ENCODE measurements around the gene PRAMEF13.
"Not testable (repeated sequence)": the region's sequence is repeated elsewhere in the genome, so short reads cannot be mapped to it uniquely, and the experiment has no call there.

PRAMEF13 gene, protein sequence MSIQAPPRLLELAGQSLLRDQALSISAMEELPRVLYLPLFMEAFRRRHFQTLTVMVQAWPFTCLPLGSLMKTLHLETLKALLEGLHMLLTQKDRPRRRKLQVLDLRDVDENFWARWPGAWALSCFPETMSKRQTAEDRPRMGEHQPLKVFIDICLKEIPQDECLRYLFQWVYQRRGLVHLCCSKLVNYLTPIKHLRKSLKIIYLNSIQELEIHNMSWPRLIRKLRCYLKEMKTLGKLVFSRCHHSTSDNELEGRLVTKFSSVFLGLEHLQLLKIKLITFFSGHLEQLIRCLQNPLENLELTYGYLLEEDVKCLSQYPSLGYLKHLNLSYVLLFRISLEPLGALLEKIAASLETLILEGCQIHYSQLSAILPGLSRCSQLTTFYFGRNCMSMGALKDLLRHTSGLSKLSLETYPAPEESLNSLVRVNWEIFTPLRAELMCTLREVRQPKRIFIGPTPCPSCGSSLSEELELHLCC

DNA sequence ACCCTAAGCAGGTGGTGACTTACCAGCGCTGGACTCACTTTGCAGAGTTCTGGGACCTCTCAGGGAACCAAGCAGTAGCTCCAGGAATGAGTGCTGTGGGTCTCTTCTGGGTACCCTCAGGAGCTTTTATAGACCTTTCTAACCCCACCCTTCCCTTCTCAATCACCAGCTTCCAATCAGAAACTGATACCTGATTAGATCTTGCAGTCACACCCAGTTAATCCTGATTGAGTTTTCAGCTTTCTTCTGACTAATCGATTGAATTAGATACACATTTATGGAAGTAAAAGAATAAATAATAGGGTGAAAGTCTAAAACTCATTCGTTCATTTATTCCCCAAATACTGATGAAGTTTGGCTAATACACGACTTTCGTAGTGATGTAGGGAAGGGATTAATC lies at the start of gene PRAMEF13:
TSS of gene PRAMEF13 (minus strand) at position 101 of the 400 bp plus-strand sequence. CDS start 1,820 bp downstream, outside the sequence.
- not testable (repeated sequence) for DNase-seq

DNA sequence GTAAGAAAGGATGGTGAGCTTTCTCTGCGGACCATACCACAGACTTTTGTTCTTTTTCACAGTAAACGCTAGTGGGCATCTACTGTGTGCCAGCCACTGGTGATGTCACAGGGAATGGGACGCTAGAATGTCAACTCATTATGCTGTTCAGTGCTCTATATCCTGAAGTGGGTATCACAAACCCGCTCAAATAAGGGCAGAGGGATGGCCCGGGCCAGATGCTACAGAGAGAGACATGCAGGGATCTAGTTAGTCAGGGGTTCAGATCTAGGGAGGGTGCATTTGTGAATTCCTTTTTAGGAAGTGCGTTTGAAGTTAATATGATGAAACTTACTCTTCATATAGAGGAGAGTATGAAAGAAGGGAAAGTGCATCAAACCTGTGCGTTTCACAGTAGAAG lies 45.9 kb upstream of the PRAMEF13 start:
- DNase-seq: not testable (repeated sequence)

DNA sequence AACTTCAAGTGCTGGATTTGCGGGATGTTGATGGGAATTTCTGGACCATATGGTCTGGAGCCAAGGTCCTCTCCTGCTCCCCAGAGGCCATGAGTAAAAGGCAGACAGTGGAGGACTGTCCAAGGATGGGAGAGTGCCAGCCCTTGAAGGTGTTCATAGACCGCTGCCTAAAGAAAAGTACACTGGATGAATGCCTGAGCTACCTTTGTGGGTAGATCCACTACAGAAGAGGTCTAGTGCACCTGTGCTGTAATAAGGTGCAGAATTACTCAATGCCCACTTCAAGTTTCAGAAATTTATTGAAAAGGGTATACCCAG lies 45.3 kb upstream of the PRAMEF13 start:
- not testable (repeated sequence) for DNase-seq

DNA sequence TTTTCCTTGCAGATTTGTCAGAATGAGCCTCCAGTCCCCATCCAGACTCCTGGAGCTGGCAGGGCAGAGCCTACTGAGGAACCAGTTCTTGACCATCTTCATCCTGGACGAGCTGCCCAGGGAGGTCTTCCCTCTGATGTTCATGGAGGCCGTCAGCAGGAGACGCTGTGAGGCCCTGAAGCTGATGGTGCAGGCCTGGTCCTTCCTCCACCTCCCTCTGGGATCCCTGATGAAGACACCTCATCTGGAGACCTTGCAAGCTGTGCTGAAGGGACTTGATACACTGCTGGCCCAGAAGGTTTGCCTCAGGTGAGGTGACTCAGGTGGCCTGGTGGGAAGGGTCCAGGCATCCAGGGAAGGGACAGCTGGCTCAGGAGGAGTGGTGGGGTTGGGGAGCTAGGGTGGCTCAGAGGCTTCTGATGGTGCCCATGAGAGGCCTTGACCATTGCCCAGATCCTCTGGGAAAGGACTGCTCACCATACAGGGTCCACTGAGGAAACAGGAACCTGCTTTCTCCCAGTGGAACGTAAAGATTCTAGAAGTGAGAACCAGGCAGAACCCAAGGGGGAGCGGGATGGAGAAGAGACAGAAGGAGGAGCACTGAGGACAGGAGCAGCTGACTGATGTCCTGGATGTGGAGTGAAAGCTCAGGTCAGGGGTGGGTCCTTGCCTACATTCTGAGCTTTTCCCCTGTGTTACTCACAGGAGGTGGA lies 44.8 kb upstream of the PRAMEF13 start:
- not testable (repeated sequence) for DNase-seq

DNA sequence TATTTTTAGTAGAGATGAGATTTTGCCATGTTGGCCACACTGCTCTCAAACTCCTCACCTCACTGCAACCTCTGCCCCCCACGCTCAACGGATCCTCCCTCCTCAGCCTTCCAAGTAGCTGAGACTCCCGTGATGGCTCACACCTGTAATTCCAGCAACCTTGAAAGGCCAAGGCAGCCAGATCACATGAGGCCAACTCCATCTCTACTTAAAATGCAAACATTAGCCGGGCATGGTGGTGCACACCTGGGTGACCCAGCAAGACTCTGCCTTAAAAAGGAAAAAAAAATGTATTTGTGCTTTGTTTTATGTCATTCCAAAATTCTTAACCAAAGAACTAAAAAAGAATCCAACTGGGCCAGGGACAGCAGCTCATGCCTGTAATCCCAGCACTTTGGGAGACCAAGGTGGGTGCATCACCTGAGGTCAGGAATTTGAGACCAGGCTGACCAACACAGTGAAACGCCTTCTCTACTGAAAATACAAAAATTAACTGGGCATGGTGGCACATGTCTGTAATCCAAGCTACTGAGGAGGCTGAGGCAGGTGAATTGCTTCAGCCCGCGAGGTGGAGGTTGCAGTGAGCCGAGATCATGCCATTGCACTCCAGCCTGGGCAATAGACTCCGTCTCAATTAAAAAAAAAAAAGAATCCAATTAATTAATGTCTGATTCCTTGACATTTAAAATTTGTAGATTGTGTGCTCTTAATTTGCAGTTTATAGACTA lies 42.5 kb upstream of the PRAMEF13 start:
- not testable (repeated sequence) for DNase-seq

DNA sequence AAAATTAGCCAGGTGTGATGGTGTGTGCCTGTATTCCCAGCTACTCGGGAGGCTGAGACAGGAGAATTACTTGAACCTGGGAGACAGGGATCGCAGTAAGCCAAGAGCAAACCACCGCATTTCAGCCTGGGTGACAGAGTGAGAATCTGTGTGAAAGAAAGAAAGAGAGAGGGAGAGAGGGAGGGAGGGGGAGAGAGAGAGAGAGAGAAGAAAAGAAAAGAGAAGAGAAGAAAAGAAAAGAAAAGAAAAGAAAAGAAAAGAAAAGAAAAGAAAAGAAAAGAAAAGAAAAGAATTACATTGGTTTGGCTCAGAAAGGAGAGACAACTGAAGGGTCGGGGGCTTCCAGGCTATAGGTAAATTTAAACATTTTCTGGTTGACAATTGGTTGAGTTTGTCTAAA lies 38.4 kb upstream of the PRAMEF13 start:
- not testable (repeated sequence) for DNase-seq

DNA sequence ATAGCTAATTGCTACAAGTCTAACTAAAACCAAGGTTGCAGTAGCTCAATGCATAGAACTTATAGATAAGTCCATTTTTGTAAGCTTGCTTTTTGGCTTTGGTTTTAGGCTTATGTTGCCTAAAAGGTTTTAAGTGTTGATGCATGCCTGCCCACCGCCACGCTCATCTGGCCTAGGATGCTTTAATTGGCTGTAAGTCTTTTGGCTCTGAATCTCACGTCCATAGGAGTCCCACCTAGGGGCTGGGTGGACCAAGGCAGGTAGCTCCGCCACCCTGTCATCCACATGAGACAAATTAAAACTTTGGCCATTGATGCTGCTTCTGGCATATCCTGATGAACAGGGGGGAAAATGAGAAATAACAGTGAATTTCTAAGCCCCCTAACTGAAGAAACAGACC lies 36.4 kb upstream of the PRAMEF13 start:
- DNase-seq: not testable (repeated sequence)

DNA sequence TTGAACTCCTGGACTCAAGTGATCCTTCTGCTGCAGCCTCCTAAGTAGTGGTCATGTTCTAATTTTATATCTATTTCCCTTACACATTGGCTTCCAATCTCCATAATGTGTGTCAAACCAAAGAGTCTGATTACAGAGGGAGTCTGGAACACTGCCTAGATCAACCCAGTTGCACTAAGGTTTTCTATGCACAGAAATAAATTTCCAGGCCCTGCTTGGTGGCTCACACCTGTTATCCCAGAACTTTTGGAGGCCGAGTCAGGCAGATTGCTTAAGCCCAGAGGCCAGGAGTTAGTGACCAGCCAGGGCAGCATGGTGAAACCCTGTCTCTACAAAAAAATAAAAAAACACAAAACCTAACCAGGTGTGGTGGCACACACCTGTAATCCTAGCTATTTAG lies 32.8 kb upstream of the PRAMEF13 start:
- DNase-seq: not testable (repeated sequence)

DNA sequence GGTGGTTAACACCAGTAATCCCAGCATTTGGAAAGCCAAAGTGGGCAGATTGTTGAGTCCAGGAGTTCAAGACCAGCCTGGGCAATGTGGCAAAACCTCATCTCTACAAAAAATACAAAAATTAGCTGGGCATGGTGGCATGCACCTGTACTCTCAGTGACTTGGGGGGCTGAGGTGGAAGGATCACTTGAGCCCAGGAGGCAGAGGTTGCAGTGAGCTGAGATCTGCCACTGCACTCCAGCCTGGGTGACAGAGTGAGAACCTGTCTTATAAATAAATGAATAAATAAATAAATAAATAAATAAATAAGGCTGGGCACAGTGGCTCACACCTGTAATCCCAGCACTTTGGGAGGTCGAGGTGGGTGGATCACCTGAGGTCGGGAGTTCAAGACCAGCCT lies 30.8 kb upstream of the PRAMEF13 start:
- not testable (repeated sequence) for DNase-seq

DNA sequence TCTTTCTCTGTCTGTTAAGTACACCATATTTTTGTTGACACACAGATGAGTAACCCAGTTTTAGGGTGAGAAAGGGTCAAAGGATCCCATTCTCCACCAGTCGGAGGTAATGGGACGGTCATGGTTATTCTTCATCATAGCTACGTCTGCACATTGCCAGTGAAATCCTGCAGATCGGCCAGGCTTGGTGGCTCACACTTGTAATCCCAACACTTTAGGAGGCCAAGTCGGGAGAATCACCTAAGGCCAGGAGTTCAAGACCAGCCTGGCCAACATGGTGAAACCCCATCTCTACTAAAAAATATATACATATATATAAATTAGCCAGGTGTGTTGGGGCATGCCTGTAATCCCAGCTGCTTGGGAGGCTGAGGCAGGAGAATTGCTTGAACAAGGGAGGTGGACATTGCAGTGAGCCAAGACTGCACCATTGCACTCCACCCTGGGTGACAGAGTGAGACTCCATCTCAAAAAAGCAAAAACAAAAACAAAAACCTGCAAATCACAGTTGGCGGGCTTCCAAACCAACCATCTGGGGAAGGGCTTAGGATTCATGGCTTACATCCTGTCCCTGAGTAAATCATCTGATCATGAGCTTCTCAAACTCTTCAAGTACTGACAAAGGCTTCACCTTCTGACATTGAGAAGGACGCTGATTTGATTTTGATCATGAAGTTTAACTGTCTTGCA lies 30.0 kb upstream of the PRAMEF13 start:
- DNase-seq: not testable (repeated sequence)

DNA sequence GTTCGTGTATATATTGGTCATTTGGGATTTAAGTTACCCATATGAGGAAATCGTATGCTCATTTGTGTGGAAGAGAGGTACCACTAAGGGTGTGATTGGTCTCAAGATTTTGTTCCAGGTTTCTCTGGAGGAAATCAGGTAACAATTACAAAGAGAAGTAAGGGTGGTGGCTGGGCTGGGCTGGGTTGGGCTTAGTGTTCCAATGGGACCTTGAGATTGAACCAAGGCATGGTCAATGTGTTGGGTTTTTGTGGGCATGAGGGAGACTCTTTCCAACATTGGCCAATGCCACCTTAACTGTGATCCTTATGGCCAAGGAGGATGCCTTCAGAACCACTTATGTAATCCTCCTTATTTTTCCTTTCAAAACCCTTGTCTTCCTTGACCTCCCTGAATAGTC lies 29.4 kb upstream of the PRAMEF13 start:
- not testable (repeated sequence) for DNase-seq

DNA sequence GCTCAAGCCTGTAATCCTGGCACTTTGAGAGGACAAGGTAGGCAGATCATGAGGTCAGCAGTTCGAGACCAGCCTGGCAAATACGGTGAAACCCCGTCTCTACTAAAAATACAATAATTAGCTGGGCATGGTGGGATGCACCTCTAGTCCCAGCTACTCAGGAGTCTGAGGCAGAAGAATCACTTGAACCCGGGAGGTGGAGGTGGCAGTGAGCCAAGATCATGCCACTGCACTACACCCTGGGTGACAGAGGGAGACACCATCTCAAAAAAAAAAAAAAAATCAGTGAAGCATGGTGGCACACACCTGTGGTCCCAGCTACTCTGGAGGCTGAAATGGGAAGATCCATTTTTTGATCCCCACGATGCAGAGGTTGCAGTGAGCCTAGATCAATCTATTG lies 28.9 kb upstream of the PRAMEF13 start:
- DNase-seq: not testable (repeated sequence)

DNA sequence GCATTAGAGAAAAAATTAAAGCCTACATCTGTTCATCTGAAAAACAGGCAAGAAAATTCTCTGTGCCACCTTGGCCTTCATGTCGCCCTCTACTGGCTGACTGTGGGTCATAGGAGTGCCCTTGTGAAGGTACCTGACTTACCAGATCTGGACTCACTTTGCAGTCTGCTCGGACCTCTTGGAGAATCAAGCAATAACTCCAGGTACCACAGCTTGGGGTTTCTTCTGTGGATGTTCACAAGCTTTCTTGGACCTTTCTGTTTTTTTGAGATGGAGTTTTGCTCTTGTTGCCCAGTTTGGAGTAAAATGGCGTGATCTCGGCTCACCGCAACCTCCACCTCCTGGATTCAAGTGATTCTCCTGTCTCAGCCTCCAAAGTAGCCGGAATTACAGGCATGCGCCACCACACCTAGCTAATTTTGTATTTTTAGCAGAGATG lies 27.2 kb upstream of the PRAMEF13 start:
- DNase-seq: peak in 1 of 58 donors; percentile 0

DNA sequence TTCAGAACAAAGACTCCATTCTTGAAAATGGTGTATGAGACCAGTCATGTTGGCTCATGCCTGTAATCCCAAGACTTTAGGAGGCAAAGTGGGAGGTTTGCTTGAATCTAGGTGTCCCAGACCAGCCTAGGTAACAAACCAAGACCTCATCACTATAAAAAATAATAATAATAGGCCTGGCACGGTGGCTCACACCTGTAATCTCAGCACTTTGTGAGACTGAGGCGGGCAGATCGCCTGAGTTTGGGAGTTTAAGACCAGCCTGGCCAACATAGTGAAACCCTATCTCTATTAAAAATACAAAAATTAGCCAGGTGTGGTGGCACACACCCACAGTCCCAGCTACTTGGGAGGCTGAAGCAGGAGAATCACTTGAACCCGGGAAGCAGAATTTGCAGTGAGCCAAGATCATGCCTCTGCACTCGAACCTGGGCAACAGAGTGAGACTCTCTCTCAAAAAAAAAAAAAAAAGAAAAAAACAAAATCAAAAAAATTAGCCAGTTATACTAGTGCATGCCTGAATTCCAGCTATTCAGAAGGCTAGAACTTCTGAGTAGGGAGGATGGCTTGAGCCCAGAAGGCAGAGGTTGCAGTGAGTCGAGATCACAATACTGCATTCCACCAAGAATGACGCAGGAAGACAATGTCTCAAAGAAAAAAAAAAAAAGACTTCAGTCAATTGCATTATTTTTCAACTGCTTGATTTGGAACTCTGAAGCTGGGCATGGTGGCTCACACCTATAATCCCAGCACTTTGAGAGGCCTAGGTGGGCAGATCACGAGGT lies 26.3 kb upstream of the PRAMEF13 start:
- DNase-seq: not testable (repeated sequence)

DNA sequence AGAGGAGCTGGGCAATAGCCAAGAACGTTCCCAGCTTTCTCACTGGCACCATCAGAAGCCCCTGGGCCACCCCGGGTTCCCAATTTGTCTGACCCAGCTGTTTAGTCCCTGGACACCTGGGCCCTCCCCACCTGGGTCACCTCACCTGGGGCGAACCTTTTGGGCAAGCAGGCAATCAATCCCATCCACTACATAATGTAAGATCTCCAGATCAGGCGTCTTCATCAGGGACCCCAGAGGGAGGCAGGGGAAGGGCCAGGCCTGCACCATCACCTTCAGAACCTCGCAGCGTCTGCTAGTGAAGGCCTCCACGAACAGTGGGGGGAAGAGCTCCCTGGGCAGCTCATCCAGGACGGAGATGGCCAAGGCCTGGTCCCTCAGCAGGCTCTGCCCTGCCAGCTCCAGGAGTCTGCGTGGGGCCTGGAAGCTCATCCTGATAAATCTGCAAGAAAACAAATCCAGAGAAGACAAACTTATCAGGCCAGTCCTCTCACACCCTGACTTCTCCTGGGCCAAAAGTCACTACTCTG lies 24.5 kb upstream of the PRAMEF13 start, which contains the start of gene PRAMEF18:
TSS of gene PRAMEF18 (minus strand) at position 480 of the 530 bp plus-strand sequence. CDS start at position 432, 48 bp downstream.
- not testable (repeated sequence) for DNase-seq

DNA sequence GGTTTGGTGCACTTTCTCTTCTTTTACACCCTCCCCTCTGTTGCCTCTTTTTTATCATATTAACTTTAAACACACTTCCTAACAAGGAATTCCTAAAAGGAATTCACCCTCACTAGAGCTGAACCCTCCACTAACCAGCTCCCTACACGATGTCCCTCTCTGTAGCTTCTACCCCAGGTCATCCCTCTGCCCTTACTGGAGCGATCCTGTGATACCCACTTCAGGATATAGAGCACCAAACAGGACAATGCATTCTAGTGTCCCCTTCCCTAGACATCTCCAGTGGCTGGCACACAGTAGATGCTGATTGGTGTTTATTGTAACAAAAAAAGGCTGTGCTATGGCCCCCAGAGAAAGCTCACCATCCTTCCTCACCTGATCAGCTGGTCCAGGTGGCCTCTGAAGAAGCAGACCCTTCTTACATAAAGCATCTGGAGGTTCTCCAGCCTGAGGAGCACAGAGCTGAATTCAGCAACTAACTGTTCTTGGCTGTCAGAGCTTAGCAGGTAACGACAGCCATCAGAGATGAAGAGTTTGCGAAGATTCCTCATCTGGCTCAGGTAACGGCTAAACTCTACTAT lies 23.4 kb upstream of the PRAMEF13 start:
- no peak for DNase-seq

DNA sequence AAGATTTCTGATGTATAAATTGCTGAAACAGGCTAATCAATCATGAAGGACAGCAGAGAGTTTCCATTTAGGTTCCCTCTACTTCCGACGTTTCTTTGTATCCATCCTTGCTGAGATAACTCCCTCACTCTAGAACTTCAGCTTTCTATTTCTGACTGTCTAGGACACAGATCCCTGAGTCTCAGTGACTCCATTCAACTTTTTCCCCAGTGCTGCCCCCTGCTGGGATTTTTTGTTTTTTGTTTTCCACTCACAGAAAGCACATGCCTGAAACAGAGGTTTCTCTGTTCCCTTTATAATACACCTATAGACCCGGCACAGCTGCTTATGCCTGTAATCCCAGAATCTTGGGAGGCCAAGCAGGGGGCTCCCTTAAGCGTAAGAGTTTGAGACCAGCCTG lies 21.6 kb upstream of the PRAMEF13 start:
- not testable (repeated sequence) for DNase-seq

DNA sequence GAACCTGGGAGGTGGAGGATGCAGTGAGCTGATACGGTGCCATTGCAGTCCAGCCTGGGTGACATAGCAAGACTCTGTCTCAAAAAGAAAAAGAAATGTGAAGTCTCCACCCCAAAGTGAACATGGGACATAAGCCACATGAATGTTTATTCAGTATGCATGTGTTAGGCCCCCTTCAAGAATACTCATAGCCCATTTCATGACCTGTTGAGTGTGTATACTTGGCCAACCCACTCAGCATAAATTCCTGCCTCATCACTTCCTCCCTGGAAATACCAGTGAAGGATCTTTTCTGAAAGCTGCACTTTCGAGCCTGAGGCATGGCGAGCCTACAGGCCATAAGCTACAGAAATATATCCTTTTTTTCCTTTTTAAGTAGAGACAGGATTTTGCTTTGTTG lies 18.0 kb upstream of the PRAMEF13 start:
- DNase-seq: not testable (repeated sequence)

DNA sequence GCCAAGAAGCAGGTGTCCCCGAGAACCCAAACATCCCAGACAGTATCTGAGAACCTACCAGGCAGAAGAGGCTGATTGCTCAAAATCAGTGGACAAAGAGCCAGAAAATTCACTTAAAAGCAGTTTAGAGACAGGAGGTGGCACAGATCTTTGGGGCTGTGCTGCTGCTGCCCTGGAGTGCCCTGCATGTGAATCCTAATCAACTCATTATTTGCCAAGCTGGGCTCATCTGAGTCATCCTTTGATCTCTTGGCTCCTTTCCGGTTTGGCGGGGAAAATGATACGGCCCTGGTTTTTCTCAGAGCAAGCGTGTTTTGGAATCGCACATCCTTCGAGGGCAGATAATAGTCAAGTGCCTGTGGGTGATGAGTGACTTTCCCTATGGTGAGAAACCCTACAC lies 15.4 kb upstream of the PRAMEF13 start:
- DNase-seq: not testable (repeated sequence)
